Effector memory CD8-positive, alpha-beta T cell (primary cell): ENCODE results near the gene TMF1.

Source experiments
- ATAC-seq: fragments of 150-1000 bp; cut with Tn5 transposase; replicated peaks from 2 replicates; pipeline ENCODE4 v1.10.0; 2021; ENCODE audit warnings: mild to moderate bottlenecking, moderate library complexity
- DNase-seq, 3 experiments: peaks; one replicate each; pipeline ENCODE4 v3.0.0; 2021
- H3K27ac Mint-ChIP-seq, 2 donors: one replicate each; pipeline ENCODE4 v1.8.0; 2022; ENCODE audit warnings: mild to moderate bottlenecking in 2 of 2, mixed read lengths in 2 of 2, moderate library complexity in 2 of 2
- H3K27me3 Mint-ChIP-seq, 2 donors: one replicate each; pipeline ENCODE4 v1.8.0; 2022; ENCODE audit warnings: mixed read lengths in 2 of 2
- H3K36me3 Mint-ChIP-seq: one replicate; pipeline ENCODE4 v1.8.0; 2022; ENCODE audit warnings: mild to moderate bottlenecking, moderate library complexity, mixed read lengths; ENCODE audit not compliant: insufficient read depth
- H3K4me1 Mint-ChIP-seq, 2 donors: one replicate each; pipeline ENCODE4 v1.8.0; 2022; ENCODE audit warnings: low read depth in 2 of 2, mixed read lengths in 2 of 2
- H3K4me3 Mint-ChIP-seq, 2 donors: one replicate each; pipeline ENCODE4 v1.8.0; 2022; ENCODE audit warnings: mild to moderate bottlenecking in 2 of 2, mixed read lengths in 2 of 2, moderate library complexity in 2 of 2
- H3K9me3 Mint-ChIP-seq, 2 donors: one replicate each; pipeline ENCODE4 v1.8.0; 2022; ENCODE audit warnings: mixed read lengths in 2 of 2

The TMF1 gene

DNA sequence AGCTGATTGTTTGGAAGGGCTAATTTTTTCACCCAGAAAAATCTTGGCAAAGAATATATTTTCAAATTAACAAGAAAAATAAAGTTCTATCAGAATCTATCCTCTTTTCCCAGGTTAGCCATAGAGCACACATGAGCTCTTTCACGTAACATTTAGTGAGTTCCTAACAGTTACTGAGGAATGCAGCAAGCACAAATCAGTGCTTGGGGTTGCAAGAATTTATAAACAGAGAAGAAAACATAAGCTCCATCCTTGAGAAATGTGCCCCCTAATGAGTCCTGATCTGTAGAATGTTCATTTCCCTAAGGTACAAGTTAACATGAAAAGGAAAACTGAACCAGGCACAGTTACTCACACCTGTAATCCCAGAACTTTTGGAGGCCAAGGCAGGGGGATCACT, 52.5 kb downstream of the TMF1 start:
- H3K4me3 Mint-ChIP-seq = no peak overlapping the region
- DNase-seq (no peak), ATAC-seq (no peak)
- no peaks in the 10 kb centered on the region for H3K9me3 Mint-ChIP-seq
- H3K36me3 Mint-ChIP-seq = peaks cover 45% of the 10 kb centered on the region
- H3K4me1 Mint-ChIP-seq = no peaks in the 10 kb centered on the region
- no peak overlapping the region for H3K27ac Mint-ChIP-seq
- no peaks in the 10 kb centered on the region for H3K27me3 Mint-ChIP-seq

DNA sequence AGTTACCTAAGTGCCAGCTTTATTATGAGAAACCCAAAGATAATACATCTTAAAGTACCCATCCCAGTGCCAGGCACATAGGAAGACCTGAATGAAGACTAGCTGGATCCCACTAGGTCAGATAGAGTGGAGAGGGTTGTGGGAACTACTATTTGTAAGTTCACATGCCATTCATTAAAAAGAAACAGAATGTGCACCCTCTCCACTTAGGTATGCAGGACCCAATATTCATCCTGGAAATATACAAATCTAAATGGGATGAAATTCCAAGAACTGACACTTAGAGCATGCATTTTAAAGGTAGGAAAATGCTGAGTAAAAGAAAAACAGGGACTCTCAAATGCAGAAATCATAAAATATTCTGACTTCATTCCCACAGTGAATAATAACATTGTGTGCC, 53.0 kb downstream of the TMF1 start:
- Mint-ChIP-seq H3K27ac (no peak overlapping the region), H3K36me3 (peaks cover 41% of the 10 kb centered on the region), H3K4me1 (no peaks in the 10 kb centered on the region), H3K4me3 (no peak overlapping the region), H3K27me3 (no peaks in the 10 kb centered on the region), H3K9me3 (no peaks in the 10 kb centered on the region)
- no peak for ATAC-seq
- no peak for DNase-seq

DNA sequence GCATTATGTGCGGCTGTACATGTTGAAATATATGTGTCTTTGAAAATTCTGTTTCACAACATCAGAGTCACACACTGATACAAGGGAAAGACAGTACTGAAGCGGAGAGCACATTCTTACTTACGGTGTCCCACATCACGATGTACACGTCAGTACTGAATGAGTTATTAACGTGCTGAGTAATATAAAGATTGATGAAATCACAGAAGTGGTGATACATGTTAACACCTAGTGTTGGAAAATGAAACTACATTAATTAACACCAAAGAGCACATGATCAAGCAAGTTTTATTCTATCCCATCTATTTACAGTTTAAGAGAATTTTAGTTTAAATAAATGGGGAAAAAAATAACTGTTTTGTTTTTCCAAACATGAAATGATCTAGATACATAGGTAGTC, 54.2 kb downstream of the TMF1 start:
- H3K36me3 Mint-ChIP-seq = peaks cover 37% of the 10 kb centered on the region
- H3K27me3 Mint-ChIP-seq = no peaks in the 10 kb centered on the region
- no peak overlapping the region for H3K4me3 Mint-ChIP-seq
- no peaks in the 10 kb centered on the region for H3K4me1 Mint-ChIP-seq
- no peaks in the 10 kb centered on the region for H3K9me3 Mint-ChIP-seq
- H3K27ac Mint-ChIP-seq = peak overlapping the region in 1 of 2 donors; percentile 79
- ATAC-seq (peak; percentile 64), DNase-seq (no peak)

DNA sequence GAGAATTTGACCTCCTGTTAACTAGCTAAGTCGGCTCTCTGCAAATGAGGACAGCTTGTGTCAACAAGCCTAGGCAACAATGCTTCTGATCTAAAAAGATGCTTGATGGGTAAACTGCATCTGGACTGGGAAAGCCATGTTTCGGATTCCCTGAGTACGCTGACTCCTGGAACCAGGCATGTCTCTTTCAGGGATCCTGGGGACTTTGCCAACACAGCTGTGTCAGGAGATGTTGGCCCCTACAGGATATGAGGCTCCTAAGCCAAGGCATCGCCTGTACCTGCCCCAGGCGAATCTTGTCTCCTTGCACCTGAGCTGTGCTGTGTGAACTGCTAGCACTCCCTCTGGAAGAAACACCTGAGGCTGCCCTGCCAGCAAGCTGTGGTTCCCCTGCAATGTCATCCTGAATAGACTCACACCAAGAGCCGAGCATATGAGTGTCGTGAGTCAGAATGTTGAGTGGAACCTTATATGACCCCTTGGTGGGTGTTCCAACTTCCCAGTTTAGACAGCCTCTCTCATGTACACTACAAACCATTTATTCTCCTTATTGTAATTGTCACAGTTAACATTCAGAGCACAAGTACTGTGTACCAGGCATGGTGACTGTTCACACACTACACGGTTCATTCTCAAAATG, 55.7 kb downstream of the TMF1 start:
- no peak for ATAC-seq

DNA sequence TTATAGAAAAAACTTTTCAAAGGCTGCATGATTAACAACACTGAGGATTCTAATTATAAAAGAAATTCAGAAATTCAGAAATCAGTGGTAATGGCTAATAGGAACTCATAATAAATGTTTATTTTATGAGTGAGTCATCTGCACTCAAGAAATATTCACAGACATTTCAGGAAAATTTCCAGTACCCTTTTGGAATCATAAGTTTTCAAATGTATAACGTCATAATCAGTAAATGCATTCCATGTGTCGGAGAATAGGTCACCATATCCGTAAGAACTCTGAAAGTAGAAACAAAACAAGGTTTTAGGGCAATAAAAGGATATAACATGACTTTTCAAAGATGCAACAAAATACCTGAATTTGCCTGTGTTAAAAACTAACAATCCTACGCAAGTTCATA, 63.4 kb downstream of the TMF1 start:
- no peaks in the 10 kb centered on the region for H3K27me3 Mint-ChIP-seq
- no peak for ATAC-seq
- H3K36me3 Mint-ChIP-seq = peaks cover 29% of the 10 kb centered on the region
- H3K27ac Mint-ChIP-seq = no peak overlapping the region
- no peak overlapping the region for H3K4me3 Mint-ChIP-seq
- peaks cover 0 to 1% of the 10 kb centered on the region in 2 donors for H3K4me1 Mint-ChIP-seq
- H3K9me3 Mint-ChIP-seq = no peaks in the 10 kb centered on the region
- DNase-seq = no peak

More for the DNA sequence above, 55.7 kb downstream of the TMF1 start:
- H3K4me1 Mint-ChIP-seq = peaks cover 0 to 1% of the 10 kb centered on the region in 2 donors
- H3K27ac Mint-ChIP-seq = no peak overlapping the region
- no peaks in the 10 kb centered on the region for H3K27me3 Mint-ChIP-seq
- H3K9me3 Mint-ChIP-seq = no peaks in the 10 kb centered on the region
- peaks cover 42% of the 10 kb centered on the region for H3K36me3 Mint-ChIP-seq
- no peak for DNase-seq
- no peak overlapping the region for H3K4me3 Mint-ChIP-seq

DNA sequence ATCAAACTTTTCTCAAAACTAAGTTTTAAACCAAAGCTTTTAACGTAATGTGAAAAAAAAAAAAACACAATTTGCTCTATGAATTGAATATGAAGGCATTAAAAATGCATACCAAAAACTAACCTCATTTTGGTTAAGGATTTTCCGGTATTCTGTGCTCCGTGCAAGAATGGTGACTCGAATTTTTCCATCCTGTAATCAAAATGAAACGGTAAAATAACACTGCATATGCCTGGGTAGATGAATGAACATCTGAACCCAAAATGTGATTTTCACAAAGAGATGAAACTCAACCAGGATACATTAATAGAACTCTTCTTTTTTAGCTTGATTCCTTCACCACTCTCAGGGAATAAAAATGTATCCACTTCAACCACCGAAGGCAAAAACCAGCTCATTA, 64.8 kb downstream of the TMF1 start:
- no peaks in the 10 kb centered on the region for H3K27me3 Mint-ChIP-seq
- no peak overlapping the region for H3K4me3 Mint-ChIP-seq
- no peaks in the 10 kb centered on the region for H3K4me1 Mint-ChIP-seq
- ATAC-seq (no peak), DNase-seq (no peak)
- H3K9me3 Mint-ChIP-seq = no peaks in the 10 kb centered on the region
- H3K27ac Mint-ChIP-seq = no peak overlapping the region
- peaks cover 26% of the 10 kb centered on the region for H3K36me3 Mint-ChIP-seq

DNA sequence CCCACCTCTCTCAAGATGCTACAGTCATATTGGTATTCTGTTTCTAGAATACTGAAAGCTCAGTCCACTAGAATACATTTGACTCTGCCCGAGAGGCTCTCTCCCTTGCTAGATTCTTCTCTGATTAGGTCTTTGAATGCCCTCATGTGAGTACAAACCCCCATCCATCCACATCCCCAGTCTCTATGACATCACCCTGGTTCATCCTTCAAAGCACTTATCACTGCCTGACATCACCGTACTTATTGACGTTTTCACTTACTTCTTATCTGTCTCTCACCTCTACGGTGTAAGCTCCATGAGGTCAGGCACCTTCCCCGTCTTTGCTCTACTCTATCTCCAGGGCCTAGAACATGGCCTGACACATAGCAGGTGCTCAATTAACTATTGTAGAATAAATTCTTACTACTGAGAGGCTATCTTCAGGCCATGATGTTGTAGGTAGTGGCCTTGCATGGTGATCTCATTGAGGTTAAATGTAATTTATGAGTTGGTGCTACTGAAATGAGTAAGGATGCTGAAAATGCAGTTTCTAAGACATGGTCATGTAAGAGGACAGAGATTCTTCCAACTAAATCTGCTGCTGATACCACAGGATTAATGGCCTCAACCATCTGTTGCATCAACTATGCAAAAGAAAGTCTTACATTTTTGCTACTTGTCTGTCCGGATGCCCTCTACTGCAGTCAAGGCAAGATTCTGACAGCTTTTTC, 65.5 kb downstream of the TMF1 start:
- H3K4me1 Mint-ChIP-seq = no peaks in the 10 kb centered on the region
- no peak overlapping the region for H3K27ac Mint-ChIP-seq
- no peak overlapping the region for H3K4me3 Mint-ChIP-seq
- DNase-seq = no peak
- no peaks in the 10 kb centered on the region for H3K27me3 Mint-ChIP-seq
- no peak for ATAC-seq
- H3K9me3 Mint-ChIP-seq = no peaks in the 10 kb centered on the region
- H3K36me3 Mint-ChIP-seq = peaks cover 31% of the 10 kb centered on the region

DNA sequence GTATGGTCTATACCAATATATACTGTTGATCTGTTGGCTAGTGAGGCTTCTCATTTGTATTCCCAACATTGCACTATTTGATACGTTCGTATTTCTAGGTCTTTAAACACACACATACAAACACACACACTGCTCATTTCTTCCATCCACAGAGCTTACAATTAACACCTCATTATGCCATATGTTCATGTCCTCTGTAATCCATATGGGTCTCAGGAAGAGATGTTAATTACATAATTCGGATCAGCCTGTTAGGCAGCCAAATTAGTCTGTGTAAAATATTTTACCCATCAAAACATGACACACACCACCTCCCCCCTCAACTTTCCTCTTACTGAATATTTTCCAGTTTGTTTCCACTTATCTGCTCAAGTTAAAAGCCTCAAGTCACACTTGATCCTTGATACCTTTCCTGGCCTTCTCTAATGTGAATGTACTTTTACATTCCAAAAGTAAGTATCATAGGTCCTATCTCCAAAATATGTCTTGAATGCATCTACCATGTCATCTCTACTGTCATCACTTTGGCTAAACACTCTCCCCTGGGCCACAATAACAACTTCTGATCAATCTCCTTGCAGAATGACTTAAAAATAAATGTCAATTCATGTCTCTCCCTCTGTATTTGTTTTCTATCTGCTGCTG, 66.9 kb downstream of the TMF1 start:
- H3K4me3 Mint-ChIP-seq = no peak overlapping the region
- no peak for DNase-seq
- H3K4me1 Mint-ChIP-seq = no peaks in the 10 kb centered on the region
- ATAC-seq = no peak
- no peaks in the 10 kb centered on the region for H3K27me3 Mint-ChIP-seq
- H3K36me3 Mint-ChIP-seq = peaks cover 37% of the 10 kb centered on the region
- H3K9me3 Mint-ChIP-seq = no peaks in the 10 kb centered on the region
- H3K27ac Mint-ChIP-seq = no peak overlapping the region

DNA sequence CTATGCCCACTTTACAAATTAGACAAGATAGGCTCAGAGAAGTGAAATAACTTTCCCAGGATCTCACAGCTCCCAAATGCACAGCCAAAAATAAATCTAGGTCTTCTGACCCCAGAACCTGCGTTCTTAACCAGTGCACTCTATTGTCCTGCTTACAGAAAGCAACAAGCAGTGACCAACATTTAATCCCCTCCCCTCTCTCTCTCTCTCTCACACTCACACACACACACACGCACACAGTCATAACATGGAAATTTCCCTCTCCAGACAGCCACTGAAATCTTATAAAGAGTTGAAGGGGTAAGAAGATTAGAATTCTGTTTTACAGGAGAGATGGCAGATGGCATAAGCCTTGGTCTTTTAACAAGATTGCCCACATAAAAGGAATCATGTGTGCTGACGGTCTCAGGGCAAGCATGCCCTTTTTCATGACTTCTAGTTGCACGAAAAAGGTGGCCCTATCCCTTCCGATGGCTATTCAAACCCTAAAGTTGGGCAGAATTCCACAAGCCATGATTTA, 68.1 kb downstream of the TMF1 start:
- Mint-ChIP-seq H3K4me1 (no peaks in the 10 kb centered on the region), H3K9me3 (no peaks in the 10 kb centered on the region), H3K36me3 (peaks cover 39% of the 10 kb centered on the region), H3K4me3 (no peak overlapping the region), H3K27ac (no peak overlapping the region), H3K27me3 (no peaks in the 10 kb centered on the region)
- no peak for DNase-seq
- no peak for ATAC-seq

DNA sequence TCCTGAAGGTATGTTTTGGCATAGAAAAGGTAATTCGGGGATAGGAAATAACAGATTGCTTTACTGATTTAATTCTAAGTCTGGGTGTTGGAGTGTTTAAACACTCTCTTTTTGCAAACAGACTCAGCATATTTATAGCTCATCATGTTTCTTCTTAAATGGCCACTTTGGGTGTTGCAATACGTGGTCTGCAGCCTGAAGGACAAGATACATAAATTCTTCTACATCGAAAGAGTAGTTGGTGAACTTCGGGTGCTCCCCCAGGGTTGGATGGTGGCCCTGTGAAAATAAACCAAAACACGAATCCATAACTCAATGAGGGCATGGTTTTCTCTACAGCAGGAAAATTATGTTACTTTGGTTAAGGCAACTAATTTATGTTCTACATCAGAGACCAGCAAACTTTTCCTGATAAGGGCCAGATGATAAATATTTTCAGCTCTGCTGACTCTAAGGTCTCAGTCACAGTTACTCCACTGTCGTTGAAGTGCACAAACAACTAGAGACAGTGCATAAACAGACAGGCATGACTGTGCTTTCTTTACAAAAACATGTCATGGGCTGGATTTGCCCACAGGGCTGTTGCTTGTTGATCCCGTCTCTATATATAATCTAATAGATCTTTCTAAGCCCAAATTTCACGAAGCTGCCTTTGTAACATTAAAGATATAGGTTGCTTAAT, 74.5 kb downstream of the TMF1 start:
- DNase-seq (no peak), ATAC-seq (no peak)
- no peaks in the 10 kb centered on the region for H3K9me3 Mint-ChIP-seq
- H3K4me3 Mint-ChIP-seq = no peak overlapping the region
- H3K4me1 Mint-ChIP-seq = no peaks in the 10 kb centered on the region
- H3K36me3 Mint-ChIP-seq = peaks cover 37% of the 10 kb centered on the region
- H3K27ac Mint-ChIP-seq = peak overlapping the region; percentile 23 to 59
- no peaks in the 10 kb centered on the region for H3K27me3 Mint-ChIP-seq

DNA sequence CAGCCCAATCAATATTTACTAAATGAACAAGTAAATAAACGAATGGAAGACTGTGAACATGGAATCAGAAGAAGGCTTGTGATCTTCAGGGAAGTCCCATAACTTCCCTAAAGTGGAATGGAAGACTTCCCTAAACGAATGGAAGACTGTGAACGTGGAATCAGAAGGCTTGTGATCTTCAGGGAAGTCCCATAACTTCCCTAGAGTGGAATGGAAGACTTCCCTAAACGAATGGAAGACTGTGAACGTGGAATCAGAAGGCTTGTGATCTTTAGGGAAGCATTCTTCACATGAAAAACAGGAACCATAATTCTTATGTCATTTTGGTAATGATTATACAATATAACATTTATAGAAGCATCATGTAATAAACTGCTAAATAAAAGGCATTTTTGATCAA, 77.4 kb downstream of the TMF1 start:
- H3K27ac Mint-ChIP-seq = no peak overlapping the region
- ATAC-seq (no peak), DNase-seq (no peak)
- no peaks in the 10 kb centered on the region for H3K9me3 Mint-ChIP-seq
- H3K4me3 Mint-ChIP-seq = no peak overlapping the region
- H3K27me3 Mint-ChIP-seq = peaks cover 8 to 12% of the 10 kb centered on the region in 2 donors
- no peaks in the 10 kb centered on the region for H3K4me1 Mint-ChIP-seq
- H3K36me3 Mint-ChIP-seq = peaks cover 17% of the 10 kb centered on the region

DNA sequence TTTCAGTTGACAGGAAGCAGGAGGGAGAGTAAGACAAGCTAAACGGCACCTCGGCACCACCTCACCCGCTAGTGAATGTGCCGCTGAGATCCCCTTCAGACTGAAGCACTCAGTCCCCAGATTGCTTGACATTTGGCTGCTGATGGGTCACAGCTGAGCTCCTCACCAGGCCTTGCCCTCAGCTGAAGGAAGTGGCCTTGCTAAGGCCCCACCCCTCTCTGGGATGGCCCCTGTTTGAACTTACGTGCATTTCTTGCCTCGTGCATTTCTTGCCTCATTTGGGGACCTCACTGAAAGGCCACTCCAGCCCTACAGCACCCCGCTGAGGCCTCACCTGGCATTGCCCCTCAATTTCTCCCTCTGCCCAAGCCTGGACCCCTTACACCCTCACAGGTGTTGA, 78.5 kb downstream of the TMF1 start:
- Mint-ChIP-seq H3K4me3 (no peak overlapping the region), H3K27ac (peak overlapping the region in 1 of 2 donors; percentile 2), H3K27me3 (peaks cover 15 to 22% of the 10 kb centered on the region in 2 donors), H3K9me3 (no peaks in the 10 kb centered on the region), H3K4me1 (no peaks in the 10 kb centered on the region), H3K36me3 (peaks cover 13% of the 10 kb centered on the region)
- DNase-seq = no peak
- ATAC-seq = no peak

DNA sequence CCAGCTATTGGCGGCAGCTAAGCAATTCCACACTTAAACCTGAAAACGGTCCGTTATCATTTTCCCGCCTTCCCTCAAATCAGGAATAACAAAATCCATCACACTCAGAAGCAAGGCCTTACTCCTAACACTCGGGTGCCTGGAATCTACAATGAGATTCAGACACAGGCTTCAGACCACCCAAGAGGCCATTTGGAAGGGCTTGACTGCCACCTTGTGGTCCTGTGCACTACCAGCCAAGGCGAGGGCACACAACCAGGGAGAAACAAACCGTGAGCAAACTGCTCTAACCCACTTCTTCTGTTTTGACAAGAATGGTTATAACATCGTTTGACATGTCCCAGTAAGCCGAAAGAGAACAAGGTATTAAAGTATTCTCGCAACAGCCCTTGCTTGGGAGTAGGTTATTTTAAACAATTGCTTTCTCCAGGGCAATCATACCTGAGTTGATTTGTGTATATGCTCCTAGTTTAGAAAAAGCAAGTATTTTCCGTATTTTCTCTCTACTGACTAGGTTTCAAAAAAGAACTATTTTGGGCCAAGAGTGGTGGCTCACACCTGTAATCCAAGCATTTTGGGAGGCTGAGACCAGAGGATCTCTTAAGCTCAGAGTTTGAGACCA, 79.7 kb downstream of the TMF1 start:
- Mint-ChIP-seq H3K4me1 (no peaks in the 10 kb centered on the region), H3K4me3 (no peak overlapping the region), H3K36me3 (peaks cover 6% of the 10 kb centered on the region), H3K27me3 (peaks cover 16 to 33% of the 10 kb centered on the region in 2 donors), H3K9me3 (no peaks in the 10 kb centered on the region), H3K27ac (no peak overlapping the region)
- peak; percentile 6 to 33 (median 16) for DNase-seq
- peak; percentile 40 for ATAC-seq
